ENCODE results near the gene CLEC2B.

Gene CLEC2B

DNA sequence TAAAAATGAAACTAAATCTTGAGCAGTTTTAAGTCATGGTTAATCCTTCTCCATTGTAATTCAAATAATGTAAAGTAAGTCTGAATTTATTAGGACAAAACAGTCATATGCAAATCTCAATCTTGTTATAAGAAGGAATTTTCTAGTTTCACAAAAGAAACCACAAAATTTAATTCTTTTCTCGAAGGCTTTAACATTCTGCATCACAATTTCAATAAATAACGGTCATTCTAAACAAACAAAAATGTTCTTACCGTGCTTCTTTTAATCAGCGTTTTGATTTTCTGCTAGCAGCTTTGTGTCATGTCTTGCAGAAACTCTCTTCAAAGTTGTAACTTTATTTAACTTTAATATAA lies 225 bp downstream of the CLEC2B start:
- TF ChIP-seq, protein P1, sequence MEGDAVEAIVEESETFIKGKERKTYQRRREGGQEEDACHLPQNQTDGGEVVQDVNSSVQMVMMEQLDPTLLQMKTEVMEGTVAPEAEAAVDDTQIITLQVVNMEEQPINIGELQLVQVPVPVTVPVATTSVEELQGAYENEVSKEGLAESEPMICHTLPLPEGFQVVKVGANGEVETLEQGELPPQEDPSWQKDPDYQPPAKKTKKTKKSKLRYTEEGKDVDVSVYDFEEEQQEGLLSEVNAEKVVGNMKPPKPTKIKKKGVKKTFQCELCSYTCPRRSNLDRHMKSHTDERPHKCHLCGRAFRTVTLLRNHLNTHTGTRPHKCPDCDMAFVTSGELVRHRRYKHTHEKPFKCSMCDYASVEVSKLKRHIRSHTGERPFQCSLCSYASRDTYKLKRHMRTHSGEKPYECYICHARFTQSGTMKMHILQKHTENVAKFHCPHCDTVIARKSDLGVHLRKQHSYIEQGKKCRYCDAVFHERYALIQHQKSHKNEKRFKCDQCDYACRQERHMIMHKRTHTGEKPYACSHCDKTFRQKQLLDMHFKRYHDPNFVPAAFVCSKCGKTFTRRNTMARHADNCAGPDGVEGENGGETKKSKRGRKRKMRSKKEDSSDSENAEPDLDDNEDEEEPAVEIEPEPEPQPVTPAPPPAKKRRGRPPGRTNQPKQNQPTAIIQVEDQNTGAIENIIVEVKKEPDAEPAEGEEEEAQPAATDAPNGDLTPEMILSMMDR (IDR thresholded peaks at IDR 0.05), result no peak
- TF ChIP-seq ZFX (IDR thresholded peaks at IDR 0.05; ENCODE audit: borderline replicate concordance), result no peak
- H3K27ac ChIP-seq, result no peak overlapping the region

DNA sequence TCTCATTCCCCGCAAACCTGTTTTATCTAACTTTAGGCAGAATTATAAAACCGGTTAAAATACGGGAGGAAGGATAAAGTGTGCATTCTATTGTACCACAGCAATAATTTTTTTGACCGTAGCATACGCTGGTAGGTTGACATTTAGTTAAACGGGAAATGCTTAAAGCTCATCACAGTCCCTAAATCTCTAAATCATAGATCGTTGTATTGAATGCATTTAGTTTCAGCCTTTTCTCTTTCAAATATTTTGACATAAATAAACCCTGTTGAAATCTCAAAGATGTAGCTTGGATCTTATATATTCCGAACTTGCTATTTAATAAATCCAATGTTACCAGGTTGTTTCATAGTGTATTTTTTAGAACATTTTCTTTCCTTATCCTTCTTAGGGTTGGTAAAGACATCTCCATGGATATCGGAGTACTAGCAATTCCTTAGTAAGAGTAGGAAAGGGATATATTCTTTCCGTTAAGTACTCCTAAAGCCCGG lies 798 bp downstream of the CLEC2B start:
- H3K27ac ChIP-seq, result no peak overlapping the region
- no peak for TF ChIP-seq ZFX (IDR thresholded peaks at IDR 0.05; ENCODE audit: borderline replicate concordance)
- TF ChIP-seq, protein P1 (IDR thresholded peaks at IDR 0.05), result no peak

DNA sequence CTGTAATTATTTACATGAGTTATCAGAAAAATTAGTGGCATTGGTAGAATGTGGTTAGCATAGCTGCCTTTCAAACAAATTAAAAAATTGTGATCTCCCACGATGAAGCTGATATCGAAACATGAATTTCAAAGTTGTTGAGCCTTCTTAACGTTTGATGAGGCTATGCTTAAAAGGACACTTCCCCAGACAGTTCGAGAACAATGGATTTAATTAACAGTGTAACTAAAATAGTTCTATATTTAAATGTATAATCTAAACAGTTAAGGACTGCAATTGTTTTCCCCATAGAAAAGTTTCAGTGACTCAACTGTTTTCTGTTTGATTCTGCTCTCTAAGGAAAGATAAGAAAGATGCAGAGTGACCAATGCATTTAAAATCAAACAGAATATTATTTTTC lies 1.6 kb downstream of the CLEC2B start:
- TF ChIP-seq, protein P1 (IDR thresholded peaks at IDR 0.05), result no peak
- no peak for TF ChIP-seq ZFX (IDR thresholded peaks at IDR 0.05; ENCODE audit: borderline replicate concordance)
- H3K27ac ChIP-seq, result no peak overlapping the region

DNA sequence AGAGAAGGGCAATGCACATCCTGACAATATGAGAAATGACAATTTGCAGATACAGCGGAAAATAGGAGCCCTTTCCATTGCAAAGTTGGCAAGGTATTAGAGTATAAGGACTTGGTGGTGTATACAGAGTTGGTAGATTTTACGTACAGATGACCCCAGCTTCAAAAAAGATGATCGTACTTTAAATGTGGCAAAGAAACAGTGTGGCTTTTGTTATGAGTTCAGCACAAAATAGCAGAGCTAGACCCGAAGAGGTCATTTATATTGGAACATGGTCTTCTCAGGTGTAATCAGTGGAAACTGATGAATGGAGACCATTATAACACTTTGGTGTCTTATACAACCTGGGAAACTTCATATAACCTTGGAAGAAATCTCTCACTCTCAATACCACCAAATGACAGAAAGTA lies 2.3 kb downstream of the CLEC2B start:
- TF ChIP-seq ZFX (IDR thresholded peaks at IDR 0.05; ENCODE audit: borderline replicate concordance), result no peak
- TF ChIP-seq, protein P1 (IDR thresholded peaks at IDR 0.05), result no peak
- no peak overlapping the region for H3K27ac ChIP-seq

DNA sequence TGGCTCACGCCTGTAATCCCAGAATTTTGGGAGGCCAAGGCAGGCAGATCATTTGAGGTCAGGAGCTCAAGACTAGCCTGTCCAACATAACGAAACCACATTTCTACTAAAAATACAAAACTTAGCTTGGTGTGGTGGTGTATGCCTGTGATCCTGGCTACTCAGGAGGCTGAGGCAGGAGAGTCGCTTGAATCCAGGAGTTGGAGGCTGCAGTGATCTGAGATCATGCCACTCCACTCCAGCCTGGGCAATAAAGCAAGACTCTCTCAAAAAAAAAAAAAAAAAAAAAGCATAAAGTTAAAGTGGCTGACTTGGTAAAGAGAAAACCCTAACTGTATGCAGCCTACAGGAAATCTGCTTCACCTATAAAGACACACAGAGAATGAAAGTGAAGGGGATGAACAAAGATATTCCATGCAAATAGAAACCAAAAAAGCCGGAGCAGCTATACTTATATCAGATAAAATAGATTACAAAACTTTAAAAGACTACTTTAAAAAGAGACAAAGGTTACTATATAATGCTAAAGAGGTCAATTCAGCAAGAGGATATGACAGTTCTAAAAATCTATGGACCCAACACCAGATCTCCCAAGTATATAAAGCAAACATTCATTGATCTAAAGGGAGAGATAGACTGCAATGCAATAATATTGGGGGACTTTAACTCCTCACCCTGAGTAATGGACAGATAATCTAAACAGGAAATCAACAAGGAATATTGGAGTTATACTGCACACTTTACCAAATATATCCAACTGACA lies 4.1 kb downstream of the CLEC2B start:
- TF ChIP-seq ZFX (IDR thresholded peaks at IDR 0.05; ENCODE audit: borderline replicate concordance), result no peak
- TF ChIP-seq, protein P1 (IDR thresholded peaks at IDR 0.05), result no peak
- H3K27ac ChIP-seq, result no peak overlapping the region

DNA sequence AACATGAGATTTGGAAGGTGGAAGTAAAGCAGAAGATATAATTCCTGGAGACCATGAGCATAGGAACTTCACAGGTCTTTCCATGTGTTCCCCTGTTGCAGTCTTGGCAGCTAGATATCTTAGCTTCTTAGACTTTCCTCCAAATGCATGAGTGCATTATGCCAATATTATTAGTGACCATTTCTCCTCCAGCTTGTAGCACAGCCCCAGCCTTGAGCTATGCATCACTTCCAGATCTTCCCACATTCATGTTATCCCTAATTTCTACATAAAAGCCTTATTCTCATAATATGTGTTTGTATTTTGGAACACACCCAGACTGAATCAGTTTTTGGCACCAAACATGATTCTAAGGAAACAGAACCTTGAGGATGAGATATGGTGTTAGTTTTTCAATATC lies 11.0 kb downstream of the CLEC2B start:
- H3K27ac ChIP-seq, result no peak overlapping the region
- TF ChIP-seq, protein P1 (IDR thresholded peaks at IDR 0.05), result no peak
- TF ChIP-seq ZFX (IDR thresholded peaks at IDR 0.05; ENCODE audit: borderline replicate concordance), result no peak

DNA sequence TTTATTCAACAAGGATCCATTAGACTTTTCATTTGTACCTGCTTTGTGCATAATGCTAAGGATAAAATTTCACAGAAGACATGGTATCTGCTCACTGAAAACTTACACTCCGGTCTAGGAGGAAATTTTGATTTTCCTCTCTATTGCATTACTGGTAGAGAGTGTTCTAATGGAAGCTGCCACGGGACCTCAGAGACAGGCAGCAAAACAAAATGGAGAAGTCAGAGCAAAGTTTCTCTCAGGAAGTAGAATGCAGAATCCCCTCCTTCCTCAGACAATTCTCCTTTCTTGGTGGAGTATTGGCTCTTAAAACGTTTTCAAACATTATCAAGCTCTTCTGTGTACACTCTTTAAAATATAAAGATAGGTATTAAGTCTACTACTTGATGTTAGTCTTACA lies 12.3 kb downstream of the CLEC2B start:
- no peak for TF ChIP-seq ZFX (IDR thresholded peaks at IDR 0.05; ENCODE audit: borderline replicate concordance)
- TF ChIP-seq, protein P1 (IDR thresholded peaks at IDR 0.05), result no peak
- H3K27ac ChIP-seq, result no peak overlapping the region
